GM12878 (cell line): ENCODE data around the gene HEXB. TPM values are rescaled to one million over a fixed set of nuclear protein-coding genes. Genes with fewer than 3 reads are reported as not detected.

ENCODE experiments used
- ATAC-seq: fragments of 200-7000 bp; cut with Tn5 transposase; 3 replicates; pipeline ENCODE4 v1.9.1; 2020; ENCODE audit warnings: mild to moderate bottlenecking, moderate library complexity
- BruUV-seq: library from RNA; stranded (reverse); fragments of 400-500 nt; replicated peaks from 2 replicates; lab custom pipeline; 2021; lab: Mats Ljungman, UMichigan
- CTCF ChIA-PET: fragments of 300-600 bp; sonication (Branson Sonifier 250); formaldehyde crosslinking; extraction: SDS; loops from one replicate; lab custom pipeline; 2021; ENCODE audit warnings: inconsistent platforms; lab: Yijun Ruan, JAX
- POLR2A ChIA-PET: fragments of 350-600 bp; formaldehyde crosslinking; extraction: SDS; loops from one replicate; lab custom pipeline; 2021; ENCODE audit warnings: inconsistent platforms; lab: Charles Lee
- RAD21 ChIA-PET: fragments of 300-600 bp; sonication (Branson Sonifier 250); formaldehyde crosslinking; loops from one replicate; lab custom pipeline; 2023; ENCODE audit warnings: antibody characterized with exemption; ENCODE audit not compliant: unreplicated experiment; lab: Charles Lee
- SMC1A ChIA-PET: fragments of 300-600 bp; sonication (Branson Sonifier 250); formaldehyde crosslinking; loops from one replicate; lab custom pipeline; 2023; ENCODE audit not compliant: unreplicated experiment, uncharacterized antibody; lab: Charles Lee
- DNase-seq: peaks from one replicate; pipeline ENCODE4 v3.0.0-alpha.2; 2011; ENCODE audit warnings: low read depth, low spot score
- FAIRE-seq: peaks from 3 replicates; lab custom pipeline; 2011; peaks lifted over from hg19 to GRCh38; lab: Jason Lieb, UNC
- H2AFZ ChIP-seq: 2 replicates; pipeline ENCODE4 v1.6.0; 2011; ENCODE audit warnings: low read depth, low read length, control low read depth; ENCODE audit not compliant: control insufficient read depth
- H3K27ac ChIP-seq: 2 replicates; pipeline ENCODE4 v1.5.1; 2011; ENCODE audit warnings: control low read depth; ENCODE audit not compliant: control insufficient read depth, insufficient read depth
- H3K27me3 ChIP-seq, 2 experiments: replicated peaks in 1 of 2; 2 replicates each; pipeline versions ENCODE4 v1.6.0 to v1.6.1; 2011; ENCODE audit warnings: low read length in 1 of 2; ENCODE audit not compliant: control insufficient read depth in 2 of 2, insufficient read depth in 2 of 2
- H3K36me3 ChIP-seq, 2 experiments: 2 replicates each; pipeline ENCODE4 v1.5.1; 2011; ENCODE audit warnings: low read length in 1 of 2; ENCODE audit not compliant: control insufficient read depth in 2 of 2, insufficient read depth in 2 of 2
- H3K4me1 ChIP-seq: 2 replicates; pipeline ENCODE4 v1.6.1; 2011; ENCODE audit warnings: mild to moderate bottlenecking, low read length, moderate library complexity, mixed read lengths; ENCODE audit not compliant: control insufficient read depth, insufficient read depth
- H3K4me2 ChIP-seq: 2 replicates; pipeline ENCODE4 v1.6.0; 2011; ENCODE audit warnings: control low read depth; ENCODE audit not compliant: control insufficient read depth, insufficient read depth
- H3K4me3 ChIP-seq: fragments of 200-600 bp; sonication (generic); 2 replicates; pipeline ENCODE4 v1.5.1; 2016
- H3K79me2 ChIP-seq: 2 replicates; pipeline ENCODE4 v1.6.0; 2011; ENCODE audit warnings: low read length; ENCODE audit not compliant: control insufficient read depth, insufficient read depth
- H3K9ac ChIP-seq: 2 replicates; pipeline ENCODE4 v1.8.0; 2011; ENCODE audit warnings: low read length, control low read depth, mixed read lengths; ENCODE audit not compliant: control insufficient read depth, insufficient read depth
- H3K9me3 ChIP-seq: replicated peaks from 3 replicates; pipeline ENCODE4 v1.5.1; 2011; ENCODE audit warnings: mild to moderate bottlenecking, low read length; ENCODE audit not compliant: control insufficient read depth, insufficient read depth
- H4K20me1 ChIP-seq: 2 replicates; pipeline ENCODE4 v1.6.0; 2011; ENCODE audit not compliant: control insufficient read depth, insufficient read depth
- BACH1 ChIP-seq: fragments of 450-650 bp; IDR thresholded peaks from 2 replicates; pipeline ENCODE4 v1.6.1; 2017; ENCODE audit warnings: mild to moderate bottlenecking, borderline replicate concordance
- CHD1 ChIP-seq: IDR thresholded peaks from 2 replicates; pipeline ENCODE4 v1.6.1; 2012; ENCODE audit warnings: low read depth, low read length, improper control_type of control experiment
- CREB1 ChIP-seq: IDR thresholded peaks from 2 replicates; pipeline ENCODE4 v1.6.1; 2012; ENCODE audit warnings: low read depth, mild to moderate bottlenecking, inconsistent platforms
- FOXM1 ChIP-seq: IDR thresholded peaks from 2 replicates; pipeline ENCODE4 v1.6.1; 2012; ENCODE audit warnings: low read depth, mild to moderate bottlenecking, inconsistent platforms, low read length, moderate library complexity
- HDAC6 ChIP-seq: fragments of 200-600 bp; sonication (generic); IDR thresholded peaks from one replicate; pipeline ENCODE4 v1.8.0; 2017; ENCODE audit warnings: antibody characterized with exemption; ENCODE audit not compliant: unreplicated experiment
- MXI1 ChIP-seq: fragments of 150-350 bp; IDR thresholded peaks from 2 replicates; pipeline ENCODE4 v1.6.1; 2011; ENCODE audit warnings: low read depth, mild to moderate bottlenecking, inconsistent platforms, low read length, improper control_type of control experiment
- POLR2AphosphoS5 ChIP-seq: IDR thresholded peaks from 2 replicates; pipeline ENCODE4 v1.6.1; 2011; ENCODE audit warnings: mild to moderate bottlenecking, low read length, inconsistent platforms
- RB1 ChIP-seq: fragments of 450-650 bp; formaldehyde crosslinking; IDR thresholded peaks from 2 replicates; pipeline ENCODE4 v1.6.1; 2017; ENCODE audit warnings: mild to moderate bottlenecking, borderline replicate concordance
- SREBF2 ChIP-seq: IDR thresholded peaks from 2 replicates; pipeline ENCODE4 v1.6.1; 2012; ENCODE audit warnings: mild to moderate bottlenecking, low read length
- SUZ12 ChIP-seq: fragments of 200-600 bp; sonication (generic); IDR thresholded peaks from one replicate; pipeline ENCODE4 v1.6.1; 2018; ENCODE audit warnings: antibody characterized with exemption, mild to moderate bottlenecking; ENCODE audit not compliant: unreplicated experiment
- TARDBP ChIP-seq: IDR thresholded peaks from 2 replicates; pipeline ENCODE4 v1.6.1; 2016; ENCODE audit warnings: borderline replicate concordance
- WRNIP1 ChIP-seq: IDR thresholded peaks from 2 replicates; pipeline ENCODE4 v1.6.1; 2011; ENCODE audit warnings: low read depth, low read length, improper control_type of control experiment, borderline replicate concordance
- ZNF384 ChIP-seq: IDR thresholded peaks from 2 replicates; pipeline ENCODE4 v1.6.1; 2012; ENCODE audit warnings: low read depth, mild to moderate bottlenecking, low read length, improper control_type of control experiment, borderline replicate concordance
- WGBS: methylation state at CpG from one replicate; pipeline ENCODE4 v1.1.6; 2016; ENCODE audit warnings: low lambda C conversion rate; ENCODE audit not compliant: insufficient replicate concordance, insufficient coverage; ENCODE audit errors: missing lambda C conversion rate; 5-methylcytosine and 5-hydroxymethylcytosine counted together
- in situ Hi-C: fragments of 300-500 bp; cut with MboI; formaldehyde crosslinking; loops from 9 replicates; pipeline ENCODE4 v1.14.3; 2018; ENCODE audit warnings: mixed read lengths
- intact Hi-C: fragments of 100-400 bp; cut with micrococcal nuclease; formaldehyde crosslinking; loops from one replicate; pipeline ENCODE4 v1.14.2; 2022; ENCODE audit not compliant: unreplicated experiment
- polyA plus RNA-seq, 11 experiments: library from polyadenylated mRNA; depleted of rRNA in 4 of 11; unstranded in 6 of 11; stranded (reverse) in 5 of 11; fragments of >200 nt; fragmentation: Nextera tagmentation in 4 of 11; fragmentation: Illumina TruSeq in 1 of 11; extraction: Ambion mirVana in 4 of 11; extraction: Trizol in 1 of 11; gene quantifications; 1 replicate in 1 of 11; 2 replicates in 10 of 11; pipeline versions ENCODE4 v1.2.1 to v1.2.3, GENCODE V29; 2011 to 2016; ENCODE audit warnings: inconsistent platforms in 2 of 11, missing spikeins in 2 of 11, low read depth in 1 of 11
- total RNA-seq, 4 experiments: library from RNA; depleted of rRNA in 3 of 4; stranded (reverse); fragments of >200 nt in 3 of 4; fragmentation: Illumina TruSeq in 1 of 4; extraction: Trizol in 1 of 4; gene quantifications; 2 replicates each; pipeline versions ENCODE4 v1.2.1 to v1.2.3, GENCODE V29; 2013 to 2021
- TF ChIP-seq, protein P1 (sequence below): fragments of 450-650 bp; IDR thresholded peaks from 2 replicates; pipeline ENCODE4 v1.6.1; 2017; ENCODE audit warnings: mild to moderate bottlenecking, moderate library complexity
- TF ChIP-seq, protein P2 (sequence below): fragments of 450-650 bp; IDR thresholded peaks from 2 replicates; pipeline ENCODE4 v1.6.1; 2016; ENCODE audit warnings: mild to moderate bottlenecking
- TF ChIP-seq, protein P3 (sequence below): IDR thresholded peaks from 2 replicates; pipeline ENCODE4 v1.6.1; 2011; ENCODE audit warnings: borderline replicate concordance, low read depth, mild to moderate bottlenecking, moderate library complexity, mixed read lengths, low read length; ENCODE audit not compliant: insufficient read depth; ENCODE audit errors: extremely low read length
- TF ChIP-seq, protein P4 (sequence below): IDR thresholded peaks from 2 replicates; pipeline ENCODE4 v1.6.1; 2011; ENCODE audit warnings: low read depth, low read length, improper control_type of control experiment, borderline replicate concordance

Gene HEXB
- total and polyA plus RNA-seq, 10 of the 15 experiments (the other 5 are each of a cell fraction or from before 2014, with no cell fraction given): 13.5 to 76.0 (median 42.6) TPM

DNA sequence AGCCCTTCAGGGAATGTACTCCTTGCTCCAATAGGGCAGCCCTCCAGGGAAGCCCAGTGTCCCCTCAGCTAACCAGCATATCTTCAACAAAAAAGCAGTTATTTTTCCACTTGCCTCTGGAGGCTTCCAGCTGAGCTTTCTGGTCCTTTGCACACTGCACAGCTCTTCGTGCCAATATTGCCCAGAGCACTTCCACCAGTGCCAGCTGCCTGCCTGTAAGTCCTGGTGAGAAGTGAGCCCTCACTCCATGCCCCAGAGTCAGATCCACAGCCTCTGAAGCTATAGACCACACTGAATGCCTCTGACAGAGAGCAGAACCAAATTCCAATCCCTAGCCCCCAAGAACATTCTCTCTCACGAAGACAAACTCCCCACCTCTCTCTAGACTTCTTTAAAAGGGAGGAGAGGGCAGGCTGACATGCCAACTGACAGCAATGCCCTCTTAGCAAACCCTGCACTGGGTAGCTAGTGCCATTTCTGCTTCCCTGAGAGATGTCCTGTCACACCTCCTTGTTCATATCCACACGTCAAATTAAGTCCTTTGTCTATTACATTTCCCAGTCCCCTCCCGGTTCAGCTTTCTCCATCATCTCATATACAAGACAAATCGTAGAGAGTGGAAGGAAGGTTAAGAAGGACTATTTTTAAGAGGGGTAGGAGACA is 12.7 kb upstream of the HEXB start:
- peaks cover 2% of the 10 kb centered on the region; the same call in 1 of the 3 replicates for H3K9me3 ChIP-seq
- no peak overlapping the region for H2AFZ ChIP-seq
- no peak overlapping the region for H3K27ac ChIP-seq
- H3K4me3 ChIP-seq: no peak overlapping the region
- H3K4me1 ChIP-seq: no peaks in the 10 kb centered on the region
- WGBS: 15% methylated on average over 5 of the region's 5 CpGs
- intact Hi-C loops: no loop called here
- H3K9ac ChIP-seq: no peak overlapping the region
- H4K20me1 ChIP-seq: no peaks in the 10 kb centered on the region
- in situ Hi-C loops: no loop called here
- FAIRE-seq (no peak), ATAC-seq (no peak), DNase-seq (no peak)
- POLR2A ChIA-PET: no interaction called here
- H3K36me3 ChIP-seq: no peaks in the 10 kb centered on the region
- no TSS peak for BruUV-seq
- no peaks in the 10 kb centered on the region for H3K27me3 ChIP-seq
- RAD21 ChIA-PET: no interaction called here
- H3K79me2 ChIP-seq: no peaks in the 10 kb centered on the region
- SMC1A ChIA-PET: interaction anchor here (1.2 kb wide), 1 partner anchor 14 kb away, joined by 4 read pairs; no protein-coding TSS in a partner anchor
- H3K4me2 ChIP-seq: no peak overlapping the region
- CTCF ChIA-PET: interaction anchor here (0.5 to 1.5 kb wide), 4 partner anchors 16 to 247 kb away, joined by 3 to 4 read pairs (median 3); no protein-coding TSS in a partner anchor
- TF ChIP-seq TARDBP (no peak), SREBF2 (no peak), WRNIP1 (no peak), BACH1 (no peak), CHD1 (no peak), SUZ12 (no peak), RB1 (no peak), POLR2AphosphoS5 (no peak), MXI1 (no peak), CREB1 (no peak), ZNF384 (no peak), HDAC6 (no peak), FOXM1 (no peak)
- TF ChIP-seq, protein P1, sequence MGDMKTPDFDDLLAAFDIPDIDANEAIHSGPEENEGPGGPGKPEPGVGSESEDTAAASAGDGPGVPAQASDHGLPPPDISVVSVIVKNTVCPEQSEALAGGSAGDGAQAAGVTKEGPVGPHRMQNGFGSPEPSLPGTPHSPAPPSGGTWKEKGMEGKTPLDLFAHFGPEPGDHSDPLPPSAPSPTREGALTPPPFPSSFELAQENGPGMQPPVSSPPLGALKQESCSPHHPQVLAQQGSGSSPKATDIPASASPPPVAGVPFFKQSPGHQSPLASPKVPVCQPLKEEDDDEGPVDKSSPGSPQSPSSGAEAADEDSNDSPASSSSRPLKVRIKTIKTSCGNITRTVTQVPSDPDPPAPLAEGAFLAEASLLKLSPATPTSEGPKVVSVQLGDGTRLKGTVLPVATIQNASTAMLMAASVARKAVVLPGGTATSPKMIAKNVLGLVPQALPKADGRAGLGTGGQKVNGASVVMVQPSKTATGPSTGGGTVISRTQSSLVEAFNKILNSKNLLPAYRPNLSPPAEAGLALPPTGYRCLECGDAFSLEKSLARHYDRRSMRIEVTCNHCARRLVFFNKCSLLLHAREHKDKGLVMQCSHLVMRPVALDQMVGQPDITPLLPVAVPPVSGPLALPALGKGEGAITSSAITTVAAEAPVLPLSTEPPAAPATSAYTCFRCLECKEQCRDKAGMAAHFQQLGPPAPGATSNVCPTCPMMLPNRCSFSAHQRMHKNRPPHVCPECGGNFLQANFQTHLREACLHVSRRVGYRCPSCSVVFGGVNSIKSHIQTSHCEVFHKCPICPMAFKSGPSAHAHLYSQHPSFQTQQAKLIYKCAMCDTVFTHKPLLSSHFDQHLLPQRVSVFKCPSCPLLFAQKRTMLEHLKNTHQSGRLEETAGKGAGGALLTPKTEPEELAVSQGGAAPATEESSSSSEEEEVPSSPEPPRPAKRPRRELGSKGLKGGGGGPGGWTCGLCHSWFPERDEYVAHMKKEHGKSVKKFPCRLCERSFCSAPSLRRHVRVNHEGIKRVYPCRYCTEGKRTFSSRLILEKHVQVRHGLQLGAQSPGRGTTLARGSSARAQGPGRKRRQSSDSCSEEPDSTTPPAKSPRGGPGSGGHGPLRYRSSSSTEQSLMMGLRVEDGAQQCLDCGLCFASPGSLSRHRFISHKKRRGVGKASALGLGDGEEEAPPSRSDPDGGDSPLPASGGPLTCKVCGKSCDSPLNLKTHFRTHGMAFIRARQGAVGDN: no peak
- TF ChIP-seq, protein P2, sequence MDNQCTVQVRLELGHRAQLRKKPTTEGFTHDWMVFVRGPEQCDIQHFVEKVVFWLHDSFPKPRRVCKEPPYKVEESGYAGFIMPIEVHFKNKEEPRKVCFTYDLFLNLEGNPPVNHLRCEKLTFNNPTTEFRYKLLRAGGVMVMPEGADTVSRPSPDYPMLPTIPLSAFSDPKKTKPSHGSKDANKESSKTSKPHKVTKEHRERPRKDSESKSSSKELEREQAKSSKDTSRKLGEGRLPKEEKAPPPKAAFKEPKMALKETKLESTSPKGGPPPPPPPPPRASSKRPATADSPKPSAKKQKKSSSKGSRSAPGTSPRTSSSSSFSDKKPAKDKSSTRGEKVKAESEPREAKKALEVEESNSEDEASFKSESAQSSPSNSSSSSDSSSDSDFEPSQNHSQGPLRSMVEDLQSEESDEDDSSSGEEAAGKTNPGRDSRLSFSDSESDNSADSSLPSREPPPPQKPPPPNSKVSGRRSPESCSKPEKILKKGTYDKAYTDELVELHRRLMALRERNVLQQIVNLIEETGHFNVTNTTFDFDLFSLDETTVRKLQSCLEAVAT: no peak
- TF ChIP-seq, protein P3, sequence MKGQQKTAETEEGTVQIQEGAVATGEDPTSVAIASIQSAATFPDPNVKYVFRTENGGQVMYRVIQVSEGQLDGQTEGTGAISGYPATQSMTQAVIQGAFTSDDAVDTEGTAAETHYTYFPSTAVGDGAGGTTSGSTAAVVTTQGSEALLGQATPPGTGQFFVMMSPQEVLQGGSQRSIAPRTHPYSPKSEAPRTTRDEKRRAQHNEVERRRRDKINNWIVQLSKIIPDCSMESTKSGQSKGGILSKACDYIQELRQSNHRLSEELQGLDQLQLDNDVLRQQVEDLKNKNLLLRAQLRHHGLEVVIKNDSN: no peak
- TF ChIP-seq, protein P4, sequence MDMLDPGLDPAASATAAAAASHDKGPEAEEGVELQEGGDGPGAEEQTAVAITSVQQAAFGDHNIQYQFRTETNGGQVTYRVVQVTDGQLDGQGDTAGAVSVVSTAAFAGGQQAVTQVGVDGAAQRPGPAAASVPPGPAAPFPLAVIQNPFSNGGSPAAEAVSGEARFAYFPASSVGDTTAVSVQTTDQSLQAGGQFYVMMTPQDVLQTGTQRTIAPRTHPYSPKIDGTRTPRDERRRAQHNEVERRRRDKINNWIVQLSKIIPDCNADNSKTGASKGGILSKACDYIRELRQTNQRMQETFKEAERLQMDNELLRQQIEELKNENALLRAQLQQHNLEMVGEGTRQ: no peak
